Upper lobe of left lung (tissue), 6 donors: Measurements from ENCODE around the gene LRRC7. TPM values are rescaled to one million over a fixed set of nuclear protein-coding genes. Genes with fewer than 3 reads are reported as not detected.

Source experiments
- ATAC-seq, 2 donors: fragments of 200-7000 bp; cut with Tn5 transposase; one replicate each; pipeline ENCODE4 v1.9.1; 2022; ENCODE audit warnings: mild to moderate bottlenecking in 2 of 2, moderate library complexity in 2 of 2; ENCODE audit not compliant: low FRiP score in 2 of 2
- DNase-seq, 2 donors: peaks; one replicate each; pipeline ENCODE4 v3.0.0-alpha.2; 2019 to 2020
- H3K27ac ChIP-seq, 4 donors: fragments of 200-600 bp; sonication (generic); one replicate each; pipeline ENCODE4 v1.5.1; 2016 to 2019
- H3K27me3 ChIP-seq, 4 donors: fragments of 200-600 bp; sonication (generic); one replicate each; pipeline ENCODE4 v1.5.1; 2017 to 2019
- H3K36me3 ChIP-seq, 4 donors: fragments of 200-600 bp; sonication (generic); one replicate each; pipeline ENCODE4 v1.5.1; 2016 to 2019
- H3K4me1 ChIP-seq, 4 donors: fragments of 200-600 bp; sonication (generic); one replicate each; pipeline ENCODE4 v1.5.1; 2018 to 2019
- H3K4me3 ChIP-seq, 4 donors: fragments of 200-600 bp; sonication (generic); one replicate each; pipeline ENCODE4 v1.5.1; 2017 to 2019; ENCODE audit warnings: mild to moderate bottlenecking in 2 of 4, moderate library complexity in 1 of 4
- H3K9me3 ChIP-seq, 4 donors: fragments of 200-600 bp; sonication (generic); one replicate each; pipeline ENCODE4 v1.5.1; 2018 to 2019
- EP300 ChIP-seq, 4 donors: sonication (generic); formaldehyde crosslinking; IDR thresholded peaks; one replicate each; pipeline ENCODE4 v1.5.1; 2017; ENCODE audit warnings: antibody characterized with exemption in 4 of 4, control low read depth in 2 of 4
- POLR2A ChIP-seq, 4 donors: fragments of 450-650 bp; IDR thresholded peaks; one replicate each; pipeline ENCODE4 v1.5.1; 2016 to 2017; ENCODE audit warnings: antibody characterized with exemption in 4 of 4, mild to moderate bottlenecking in 2 of 4
- POLR2AphosphoS5 ChIP-seq, 2 donors: sonication (generic); formaldehyde crosslinking; IDR thresholded peaks; one replicate each; pipeline ENCODE4 v1.5.1; 2017; ENCODE audit warnings: antibody characterized with exemption in 2 of 2
- WGBS, 2 donors: methylation state at CpG; one replicate each; pipeline ENCODE4 v1.1.5; 2017 to 2018; 5-methylcytosine and 5-hydroxymethylcytosine counted together
- total RNA-seq, 6 donors: library from RNA; depleted of rRNA in 4 of 6; stranded (reverse); fragments of >200 nt in 4 of 6; gene quantifications; one replicate each; pipeline versions ENCODE4 v1.1.0 to v1.2.1, GENCODE V29; 2016 to 2021
- TF ChIP-seq, protein P1 (sequence below), 6 experiments: fragments of 450-650 bp in 4 of 6; fragments of 200-600 bp in 2 of 6; sonication (generic) in 2 of 6; IDR thresholded peaks; one replicate each; pipeline ENCODE4 v1.5.1; 2016 to 2019; ENCODE audit warnings: antibody characterized with exemption in 6 of 6
- donor health status: DM: no; HTN: no; CAD: no; lungs with moderate emphysema.
- donor health status: DM: no; HTN: yes; CAD: no; lungs with severe emphysema.

LRRC7 gene
- total RNA-seq, 6 donors from 2014 or later = not detected

DNA sequence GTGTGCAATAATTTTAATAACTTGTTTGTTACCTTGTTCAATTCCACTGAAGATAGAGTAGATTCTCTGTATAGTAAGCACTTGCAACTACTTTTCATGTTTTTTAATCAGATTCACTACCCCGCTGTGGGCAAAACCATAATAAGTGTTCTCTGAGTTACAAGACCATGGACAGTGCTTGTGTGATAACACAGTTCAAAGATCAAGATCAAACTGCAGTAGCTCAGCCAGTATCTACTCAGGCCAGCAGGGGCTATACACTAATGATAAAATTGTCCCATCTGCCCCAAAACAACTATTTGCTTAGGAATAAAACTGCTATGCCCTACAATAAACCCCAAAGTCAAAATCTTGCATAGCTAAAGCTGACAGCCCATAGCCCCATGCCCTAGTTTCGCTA lies 129.6 kb downstream of the LRRC7 start:
- no peak for DNase-seq
- Histone ChIP-seq H3K4me3 (no peak overlapping the region), H3K27ac (no peak overlapping the region), H3K9me3 (no peaks in the 10 kb centered on the region), H3K27me3 (no peaks in the 10 kb centered on the region), H3K36me3 (no peaks in the 10 kb centered on the region), H3K4me1 (no peaks in the 10 kb centered on the region)
- WGBS, 2 donors = 84 to 90% methylated on average over 2 of the region's 2 CpGs
- TF ChIP-seq POLR2A (IDR thresholded peaks at IDR 0.05) (no peak), EP300 (IDR thresholded peaks at IDR 0.05) (no peak), POLR2AphosphoS5 (IDR thresholded peaks at IDR 0.05) (no peak)
- TF ChIP-seq, protein P1, sequence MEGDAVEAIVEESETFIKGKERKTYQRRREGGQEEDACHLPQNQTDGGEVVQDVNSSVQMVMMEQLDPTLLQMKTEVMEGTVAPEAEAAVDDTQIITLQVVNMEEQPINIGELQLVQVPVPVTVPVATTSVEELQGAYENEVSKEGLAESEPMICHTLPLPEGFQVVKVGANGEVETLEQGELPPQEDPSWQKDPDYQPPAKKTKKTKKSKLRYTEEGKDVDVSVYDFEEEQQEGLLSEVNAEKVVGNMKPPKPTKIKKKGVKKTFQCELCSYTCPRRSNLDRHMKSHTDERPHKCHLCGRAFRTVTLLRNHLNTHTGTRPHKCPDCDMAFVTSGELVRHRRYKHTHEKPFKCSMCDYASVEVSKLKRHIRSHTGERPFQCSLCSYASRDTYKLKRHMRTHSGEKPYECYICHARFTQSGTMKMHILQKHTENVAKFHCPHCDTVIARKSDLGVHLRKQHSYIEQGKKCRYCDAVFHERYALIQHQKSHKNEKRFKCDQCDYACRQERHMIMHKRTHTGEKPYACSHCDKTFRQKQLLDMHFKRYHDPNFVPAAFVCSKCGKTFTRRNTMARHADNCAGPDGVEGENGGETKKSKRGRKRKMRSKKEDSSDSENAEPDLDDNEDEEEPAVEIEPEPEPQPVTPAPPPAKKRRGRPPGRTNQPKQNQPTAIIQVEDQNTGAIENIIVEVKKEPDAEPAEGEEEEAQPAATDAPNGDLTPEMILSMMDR (IDR thresholded peaks at IDR 0.05) = no peak
- no peak for ATAC-seq

DNA sequence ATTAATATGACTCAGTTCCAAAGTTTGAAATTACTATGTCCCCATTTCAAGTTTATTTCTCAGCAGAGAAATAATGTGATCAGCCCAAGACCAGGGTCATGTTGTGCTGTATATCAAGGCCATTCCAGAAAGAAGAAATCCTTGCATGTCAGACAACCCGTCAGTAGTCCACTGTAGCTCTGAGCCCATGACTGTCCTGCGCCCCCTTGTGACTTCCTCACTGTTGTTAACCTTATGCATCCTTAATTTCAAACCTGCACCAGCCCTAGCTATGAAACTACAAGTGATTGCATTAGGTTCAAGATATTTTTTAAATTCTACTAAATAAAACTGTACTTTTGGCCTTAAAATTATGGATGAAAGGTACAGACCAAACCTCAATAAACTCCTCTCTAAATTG lies 133.0 kb downstream of the LRRC7 start:
- no peak for TF ChIP-seq EP300 (IDR thresholded peaks at IDR 0.05)
- TF ChIP-seq POLR2AphosphoS5 (IDR thresholded peaks at IDR 0.05) = no peak
- TF ChIP-seq, protein P1 (IDR thresholded peaks at IDR 0.05) = no peak
- no peak for TF ChIP-seq POLR2A (IDR thresholded peaks at IDR 0.05)
- Histone ChIP-seq H3K27ac (no peak overlapping the region), H3K4me3 (no peak overlapping the region), H3K36me3 (no peaks in the 10 kb centered on the region), H3K4me1 (no peaks in the 10 kb centered on the region), H3K27me3 (no peaks in the 10 kb centered on the region), H3K9me3 (no peaks in the 10 kb centered on the region)
- WGBS, 2 donors = 32 to 65% methylated on average over 2 of the region's 2 CpGs
- no peak for DNase-seq
- ATAC-seq = no peak

DNA sequence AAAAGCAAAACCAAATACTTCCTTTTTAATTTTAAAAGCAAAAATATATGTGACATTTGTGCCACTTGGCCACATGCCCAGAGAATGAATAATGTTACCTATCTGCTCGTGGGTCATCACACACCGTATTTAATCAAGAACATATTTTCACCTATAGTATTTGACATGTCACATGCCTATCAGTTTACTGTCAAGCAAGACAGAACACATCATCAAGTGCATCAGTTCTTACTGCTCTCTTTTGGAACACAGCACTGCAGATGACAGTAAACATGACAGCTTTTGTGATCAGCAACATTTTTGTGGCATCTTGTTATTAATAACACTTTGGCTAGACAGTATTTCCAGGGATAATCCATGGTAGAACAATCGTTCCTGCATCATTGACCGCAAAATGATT lies 134.4 kb downstream of the LRRC7 start:
- DNase-seq (no peak), ATAC-seq (no peak)
- H3K27ac ChIP-seq = no peak overlapping the region
- H3K4me1 ChIP-seq = no peaks in the 10 kb centered on the region
- H3K27me3 ChIP-seq = no peaks in the 10 kb centered on the region
- H3K4me3 ChIP-seq = no peak overlapping the region
- WGBS, 2 donors = 49% methylated on average over 4 of the region's 4 CpGs
- no peaks in the 10 kb centered on the region for H3K36me3 ChIP-seq
- H3K9me3 ChIP-seq = no peaks in the 10 kb centered on the region
- no peak for TF ChIP-seq POLR2A (IDR thresholded peaks at IDR 0.05)
- TF ChIP-seq EP300 (IDR thresholded peaks at IDR 0.05) = no peak
- TF ChIP-seq POLR2AphosphoS5 (IDR thresholded peaks at IDR 0.05) = no peak
- TF ChIP-seq, protein P1 (IDR thresholded peaks at IDR 0.05) = no peak

DNA sequence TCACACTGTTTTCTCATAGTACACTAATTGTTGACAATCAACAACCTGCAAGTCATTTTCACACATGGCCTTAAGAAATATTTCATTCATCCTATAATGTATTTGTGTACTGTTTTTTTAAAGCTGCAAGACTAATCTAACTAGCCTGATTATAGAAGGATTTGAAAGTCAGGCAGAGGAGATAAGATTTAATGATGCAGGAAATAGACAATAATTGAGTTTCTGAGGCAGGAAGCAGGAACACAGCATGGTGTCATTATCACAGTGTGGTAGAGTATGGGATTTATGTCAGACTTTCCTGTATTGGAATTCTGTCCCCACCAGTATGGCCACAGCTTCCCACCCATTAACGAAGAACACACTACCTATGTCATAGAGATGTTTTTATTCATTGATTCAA lies 138.8 kb downstream of the LRRC7 start:
- no peak overlapping the region for H3K27ac ChIP-seq
- DNase-seq (no peak), ATAC-seq (no peak)
- H3K27me3 ChIP-seq = no peaks in the 10 kb centered on the region
- 55 to 56% methylated on average over 1 of the region's 1 CpG for WGBS, 2 donors
- TF ChIP-seq POLR2AphosphoS5 (IDR thresholded peaks at IDR 0.05) (no peak), POLR2A (IDR thresholded peaks at IDR 0.05) (no peak), EP300 (IDR thresholded peaks at IDR 0.05) (no peak)
- TF ChIP-seq, protein P1 (IDR thresholded peaks at IDR 0.05) = no peak
- no peaks in the 10 kb centered on the region for H3K4me1 ChIP-seq
- no peaks in the 10 kb centered on the region for H3K9me3 ChIP-seq
- H3K36me3 ChIP-seq = no peaks in the 10 kb centered on the region
- H3K4me3 ChIP-seq = no peak overlapping the region

DNA sequence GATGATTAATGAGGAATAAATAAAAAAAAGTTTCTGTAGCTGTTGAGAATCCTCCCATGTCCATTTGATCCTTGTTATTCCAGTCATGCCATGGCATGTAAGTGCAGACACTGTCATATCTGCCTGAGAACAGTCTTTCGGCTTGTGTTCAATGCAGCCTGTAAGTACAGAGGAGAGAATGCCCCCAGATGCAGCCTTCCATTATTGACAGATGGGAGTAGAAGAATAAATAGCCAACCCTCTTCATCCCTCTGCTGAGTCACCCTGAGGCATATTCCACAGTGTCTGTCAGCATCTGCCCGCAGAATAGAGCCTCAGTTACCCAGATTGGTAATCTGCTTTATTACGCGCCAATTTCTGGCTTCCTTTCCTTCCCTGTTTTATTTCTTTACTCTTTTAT lies 139.4 kb downstream of the LRRC7 start:
- 92 to 94% methylated on average over 4 of the region's 4 CpGs for WGBS, 2 donors
- Histone ChIP-seq H3K27ac (no peak overlapping the region), H3K9me3 (no peaks in the 10 kb centered on the region), H3K27me3 (no peaks in the 10 kb centered on the region), H3K4me1 (no peaks in the 10 kb centered on the region), H3K36me3 (no peaks in the 10 kb centered on the region), H3K4me3 (no peak overlapping the region)
- no peak for TF ChIP-seq EP300 (IDR thresholded peaks at IDR 0.05)
- ATAC-seq (no peak), DNase-seq (no peak)
